HepG2 (cell line): Measurements from ENCODE around the gene APBB2. TPM values are rescaled to one million over a fixed set of nuclear protein-coding genes. Genes with fewer than 3 reads are reported as not detected.

Source experiments
- ATAC-seq: fragments of 200-7000 bp; cut with Tn5 transposase; 3 replicates; pipeline ENCODE4 v1.9.1; 2020; ENCODE audit warnings: mild to moderate bottlenecking, moderate library complexity
- BruUV-seq: library from RNA; stranded (reverse); fragments of 400-500 nt; replicated peaks from 2 replicates; lab custom pipeline; 2021; lab: Mats Ljungman, UMichigan
- CTCF ChIA-PET: fragments of 300-600 bp; formaldehyde crosslinking; extraction: SDS; loops from one replicate; lab custom pipeline; 2021; ENCODE audit warnings: low total read pairs, inconsistent platforms, low intra/inter-chr PET ratio; lab: Yijun Ruan, JAX
- POLR2A ChIA-PET: fragments of 350-600 bp; sonication (Branson Sonifier 250); formaldehyde crosslinking; loops from one replicate; lab custom pipeline; 2020; ENCODE audit warnings: antibody characterized with exemption, inconsistent platforms; lab: Yijun Ruan, JAX
- DNase-seq: peaks from one replicate; pipeline ENCODE4 v3.0.0-alpha.2; 2015; ENCODE audit warnings: low spot score
- FAIRE-seq: peaks from 3 replicates; lab custom pipeline; 2011; peaks lifted over from hg19 to GRCh38; lab: Jason Lieb, UNC
- H2AFZ ChIP-seq: one replicate; pipeline ENCODE4 v1.6.1; 2011; ENCODE audit warnings: low read length, inconsistent platforms
- H3K27ac ChIP-seq: fragments of 300-600 bp; 3 replicates; pipeline ENCODE4 v1.8.0; 2011; ENCODE audit warnings: mixed run types, mild to moderate bottlenecking, mixed read lengths, low read length, inconsistent platforms; ENCODE audit not compliant: insufficient read depth; ENCODE audit errors: extremely low read length
- H3K27me3 ChIP-seq, 2 experiments: fragments of 200-600 bp in 1 of 2; 2 replicates in 1 of 2; 3 replicates in 1 of 2; pipeline versions ENCODE4 v1.6.0 to v1.8.0; 2011; ENCODE audit warnings: low read length in 2 of 2, mild to moderate bottlenecking in 2 of 2, moderate library complexity in 2 of 2, inconsistent platforms in 1 of 2; ENCODE audit not compliant: insufficient read depth in 2 of 2, control insufficient read depth in 1 of 2
- H3K36me3 ChIP-seq, 2 experiments: fragments of 200-600 bp in 1 of 2; replicated peaks in 1 of 2; 2 replicates in 1 of 2; 3 replicates in 1 of 2; pipeline versions ENCODE4 v1.5.1 to v1.8.0; 2011; ENCODE audit warnings: low read length in 2 of 2, inconsistent platforms in 1 of 2; ENCODE audit not compliant: insufficient read depth in 2 of 2, control insufficient read depth in 1 of 2
- H3K4me1 ChIP-seq: 2 replicates; pipeline ENCODE4 v1.5.1; 2012; ENCODE audit warnings: low read length, inconsistent platforms; ENCODE audit not compliant: insufficient read depth
- H3K4me2 ChIP-seq: 2 replicates; pipeline ENCODE4 v1.6.0; 2011; ENCODE audit warnings: low read depth, low read length, inconsistent platforms
- H3K4me3 ChIP-seq, 3 experiments: fragments of 200-600 bp in 1 of 3; sonication (generic), shearing (Covaris generic) in 1 of 3; replicated peaks in 1 of 3; 2 replicates each; pipeline ENCODE4 v1.5.1; 2011 to 2016; ENCODE audit warnings: low read length in 3 of 3, inconsistent platforms in 2 of 3, low read depth in 2 of 3, mild to moderate bottlenecking in 2 of 3, control low read depth in 1 of 3, mixed read lengths in 1 of 3; ENCODE audit not compliant: insufficient read depth in 1 of 3
- H3K79me2 ChIP-seq: one replicate; pipeline ENCODE4 v1.6.1; 2011; ENCODE audit warnings: low read length, inconsistent platforms; ENCODE audit not compliant: insufficient read depth
- H3K9ac ChIP-seq: 2 replicates; pipeline ENCODE4 v1.6.0; 2011; ENCODE audit warnings: mild to moderate bottlenecking, low read depth, low read length, inconsistent platforms; ENCODE audit not compliant: insufficient read depth
- H3K9me3 ChIP-seq: 2 replicates; pipeline ENCODE4 v1.5.1; 2012; ENCODE audit warnings: mild to moderate bottlenecking, low read length
- H4K20me1 ChIP-seq: 2 replicates; pipeline ENCODE4 v1.6.0; 2011; ENCODE audit warnings: inconsistent platforms, mild to moderate bottlenecking, low read length, moderate library complexity; ENCODE audit not compliant: insufficient read depth
- FOXK2 ChIP-seq: fragments of 450-650 bp; IDR thresholded peaks from 2 replicates; pipeline ENCODE4 v1.6.1; 2016
- HMG20A ChIP-seq: IDR thresholded peaks from 2 replicates; pipeline ENCODE4 v1.6.1; 2016; ENCODE audit warnings: borderline replicate concordance
- NFE2L2 ChIP-seq: fragments of 150-350 bp; IDR thresholded peaks from 2 replicates; pipeline ENCODE4 v1.6.1; 2014; ENCODE audit warnings: low read length
- PHF5A ChIP-seq: IDR thresholded peaks from one replicate; pipeline ENCODE4 v1.6.1; 2018; ENCODE audit warnings: low read depth, missing genetic modification reagents; ENCODE audit not compliant: unreplicated experiment
- SRSF4 ChIP-seq: fragments of 200-400 bp; formaldehyde crosslinking; IDR thresholded peaks from one replicate; pipeline ENCODE4 v1.6.1; 2018; ENCODE audit warnings: mild to moderate bottlenecking, low read depth, low read length, moderate library complexity; ENCODE audit not compliant: poor library complexity, severe bottlenecking
- ZEB1 ChIP-seq: IDR thresholded peaks from 2 replicates; pipeline ENCODE4 v1.6.1; 2012; ENCODE audit warnings: mild to moderate bottlenecking, low read depth, inconsistent platforms; ENCODE audit not compliant: insufficient replicate concordance
- ZNF256 ChIP-seq: sonication (generic); formaldehyde crosslinking; conservative IDR thresholded peaks from 2 replicates; pipeline ENCODE4 v1.4.0; 2020; ENCODE audit warnings: missing genetic modification reagents
- WGBS: methylation state at CpG from one replicate; pipeline ENCODE4 v1.1.6; 2017; ENCODE audit warnings: low lambda C conversion rate; 5-methylcytosine and 5-hydroxymethylcytosine counted together
- in situ Hi-C: cut with HindIII; loops from 2 replicates; pipeline ENCODE4 v1.10.0; 2017; ENCODE audit warnings: low pct_unique_long_range_greater_than_20kb; ENCODE audit not compliant: extremely low pct_ligation_motif_present
- intact Hi-C: fragments of 100-400 bp; cut with micrococcal nuclease; formaldehyde crosslinking; loops from one replicate; pipeline ENCODE4 v1.10.0; 2022; ENCODE audit not compliant: unreplicated experiment
- polyA plus RNA-seq, 8 experiments: library from polyadenylated mRNA; depleted of rRNA in 3 of 8; stranded (reverse) in 7 of 8; unstranded in 1 of 8; fragments of >200 nt; fragmentation: Illumina TruSeq in 4 of 8; extraction: Trizol in 4 of 8; gene quantifications; 2 replicates each; pipeline versions ENCODE4 v1.2.1 to v1.2.3, GENCODE V29; 2011 to 2016; ENCODE audit warnings: low read depth in 4 of 8, missing spikeins in 1 of 8, mixed read lengths in 1 of 8; ENCODE audit not compliant: insufficient read depth in 1 of 8
- total RNA-seq, 5 experiments: library from RNA; depleted of rRNA; stranded (reverse); fragments of >200 nt; fragmentation: Illumina TruSeq; extraction: Trizol; gene quantifications; 2 replicates each; pipeline ENCODE4 v1.2.3, GENCODE V29; 2016; ENCODE audit warnings: low read depth in 1 of 5
- TF ChIP-seq, protein P1 (sequence below): sonication (generic); formaldehyde crosslinking; IDR thresholded peaks from 2 replicates; pipeline ENCODE4 v1.4.0; 2020; ENCODE audit warnings: low read depth, mild to moderate bottlenecking, missing genetic modification reagents
- TF ChIP-seq, protein P2 (sequence below): sonication (generic); formaldehyde crosslinking; IDR thresholded peaks from 2 replicates; pipeline ENCODE4 v1.4.0; 2020; ENCODE audit warnings: missing genetic modification reagents
- TF ChIP-seq, protein P3 (sequence below): IDR thresholded peaks from 2 replicates; pipeline ENCODE4 v1.6.1; 2016; ENCODE audit warnings: low read depth, borderline replicate concordance

The APBB2 gene
- total and polyA plus RNA-seq, 2 of the 13 experiments (the other 11 are each of a cell fraction or from before 2014, with no cell fraction given), result 11.7 to 17.0 TPM

DNA sequence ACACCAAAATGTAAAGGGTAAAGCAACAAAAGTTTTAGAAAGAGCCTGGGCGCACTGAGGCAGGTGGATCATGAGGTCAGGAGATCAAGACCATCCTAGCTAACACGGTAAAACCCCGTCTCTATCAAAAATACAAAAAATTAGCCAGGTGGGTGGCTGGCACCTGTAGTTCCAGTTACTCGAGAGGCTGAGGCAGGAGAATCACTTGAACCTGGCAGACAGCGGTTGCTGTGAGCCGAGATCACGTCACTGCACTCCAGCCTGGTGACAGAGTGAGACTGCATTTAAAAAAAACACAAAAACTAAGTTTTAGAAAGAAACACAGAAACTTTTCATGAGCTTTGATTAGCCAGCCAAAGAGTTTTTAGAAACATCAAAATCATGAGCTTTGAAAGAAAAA, 76.5 kb downstream of the APBB2 start:
- DNase-seq (no peak), FAIRE-seq (no peak), ATAC-seq (no peak)
- POLR2A ChIA-PET, result no interaction called here
- H3K79me2 ChIP-seq, result no peaks in the 10 kb centered on the region
- H3K4me2 ChIP-seq, result no peak overlapping the region
- intact Hi-C loops (no loop called here), in situ Hi-C loops (no loop called here)
- 82% methylated on average over 7 of the region's 7 CpGs for WGBS
- no peak overlapping the region for H3K27ac ChIP-seq
- H3K9me3 ChIP-seq, result no peaks in the 10 kb centered on the region
- H3K4me1 ChIP-seq, result peaks cover 35% of the 10 kb centered on the region
- H3K27me3 ChIP-seq, result no peaks in the 10 kb centered on the region
- no TSS peak for BruUV-seq
- H3K9ac ChIP-seq, result no peak overlapping the region
- H2AFZ ChIP-seq, result no peak overlapping the region
- CTCF ChIA-PET, result no interaction called here
- peaks cover 1 to 8% of the 10 kb centered on the region in 2 experiments; a peak in 3 of 5 replicates for H3K36me3 ChIP-seq
- TF ChIP-seq, protein P1, sequence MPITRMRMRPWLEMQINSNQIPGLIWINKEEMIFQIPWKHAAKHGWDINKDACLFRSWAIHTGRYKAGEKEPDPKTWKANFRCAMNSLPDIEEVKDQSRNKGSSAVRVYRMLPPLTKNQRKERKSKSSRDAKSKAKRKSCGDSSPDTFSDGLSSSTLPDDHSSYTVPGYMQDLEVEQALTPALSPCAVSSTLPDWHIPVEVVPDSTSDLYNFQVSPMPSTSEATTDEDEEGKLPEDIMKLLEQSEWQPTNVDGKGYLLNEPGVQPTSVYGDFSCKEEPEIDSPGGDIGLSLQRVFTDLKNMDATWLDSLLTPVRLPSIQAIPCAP, result no peak
- no peak for TF ChIP-seq PHF5A (CRISPR knock-in tag)
- no peak for TF ChIP-seq NFE2L2
- TF ChIP-seq, protein P2, sequence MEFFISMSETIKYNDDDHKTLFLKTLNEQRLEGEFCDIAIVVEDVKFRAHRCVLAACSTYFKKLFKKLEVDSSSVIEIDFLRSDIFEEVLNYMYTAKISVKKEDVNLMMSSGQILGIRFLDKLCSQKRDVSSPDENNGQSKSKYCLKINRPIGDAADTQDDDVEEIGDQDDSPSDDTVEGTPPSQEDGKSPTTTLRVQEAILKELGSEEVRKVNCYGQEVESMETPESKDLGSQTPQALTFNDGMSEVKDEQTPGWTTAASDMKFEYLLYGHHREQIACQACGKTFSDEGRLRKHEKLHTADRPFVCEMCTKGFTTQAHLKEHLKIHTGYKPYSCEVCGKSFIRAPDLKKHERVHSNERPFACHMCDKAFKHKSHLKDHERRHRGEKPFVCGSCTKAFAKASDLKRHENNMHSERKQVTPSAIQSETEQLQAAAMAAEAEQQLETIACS (CRISPR knock-in tag), result no peak
- no peak for TF ChIP-seq ZNF256 (CRISPR knock-in tag)
- no peak for TF ChIP-seq ZEB1
- H4K20me1 ChIP-seq, result no peaks in the 10 kb centered on the region
- H3K4me3 ChIP-seq, result no peak overlapping the region

DNA sequence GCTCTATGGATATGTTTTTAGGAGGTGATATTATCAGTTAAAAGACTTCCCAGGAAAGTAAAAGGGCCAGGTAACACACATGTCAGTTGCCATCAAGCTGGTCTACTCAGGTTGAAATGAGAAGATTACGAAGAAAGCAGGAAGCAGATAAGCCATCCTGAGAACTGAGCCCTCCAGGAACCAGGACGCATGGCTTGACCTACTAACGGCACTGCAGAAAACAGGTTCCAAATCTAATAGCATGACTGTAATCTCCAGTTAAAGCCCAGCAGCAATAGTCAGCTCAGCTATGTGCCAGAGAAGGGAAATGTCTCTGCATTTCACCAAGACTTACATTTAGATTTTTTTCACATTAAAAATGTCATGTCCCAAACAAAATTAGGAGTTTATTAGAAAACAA, 77.9 kb downstream of the APBB2 start:
- Histone ChIP-seq H3K79me2 (peaks cover under 1% of the 10 kb centered on the region), H3K9ac (no peak overlapping the region), H3K27ac (no peak overlapping the region), H3K4me2 (no peak overlapping the region), H2AFZ (no peak overlapping the region), H3K9me3 (no peaks in the 10 kb centered on the region), H4K20me1 (no peaks in the 10 kb centered on the region), H3K36me3 (peaks cover 1 to 6% of the 10 kb centered on the region in 2 experiments; a peak in 3 of 5 replicates), H3K27me3 (no peaks in the 10 kb centered on the region), H3K4me1 (peaks cover 46% of the 10 kb centered on the region), H3K4me3 (no peak overlapping the region)
- ChIA-PET CTCF (no interaction called here), POLR2A (no interaction called here)
- in situ Hi-C loops, result no loop called here
- ATAC-seq, result no peak
- FAIRE-seq, result no peak
- no peak for DNase-seq
- no TSS peak for BruUV-seq
- WGBS, result 96% methylated on average over 3 of the region's 3 CpGs
- intact Hi-C loops, result no loop called here
- TF ChIP-seq SRSF4, result no peak
- TF ChIP-seq FOXK2, result no peak
- TF ChIP-seq, protein P3, sequence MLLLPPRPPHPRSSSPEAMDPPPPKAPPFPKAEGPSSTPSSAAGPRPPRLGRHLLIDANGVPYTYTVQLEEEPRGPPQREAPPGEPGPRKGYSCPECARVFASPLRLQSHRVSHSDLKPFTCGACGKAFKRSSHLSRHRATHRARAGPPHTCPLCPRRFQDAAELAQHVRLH, result no peak
- TF ChIP-seq HMG20A (CRISPR knock-in tag), result no peak
- TF ChIP-seq, all 625 proteins: peak for 0
